OCI-LY1 (cell line): ENCODE results near the gene PCDHA5.
"Not testable (repeated sequence)": the region's sequence is repeated elsewhere in the genome, so short reads cannot be mapped to it uniquely, and the experiment has no call there.

ENCODE experiments used
- H2AFZ ChIP-seq: fragments of 200-600 bp; sonication (generic), shearing (Covaris generic); 2 replicates; pipeline ENCODE4 v1.6.0; 2014; ENCODE audit warnings: antibody characterized with exemption, mild to moderate bottlenecking, low read length
- H3F3A ChIP-seq: fragments of 200-600 bp; sonication (generic), shearing (Covaris generic); 2 replicates; pipeline ENCODE4 v1.6.0; 2014; ENCODE audit warnings: mild to moderate bottlenecking, antibody characterized with exemption, low read length, moderate library complexity; ENCODE audit not compliant: insufficient read depth
- H3K27ac ChIP-seq: fragments of 200-600 bp; sonication (generic); 2 replicates; pipeline ENCODE4 v1.5.1; 2014; ENCODE audit warnings: low read length, mixed run types, mild to moderate bottlenecking, low read depth; ENCODE audit not compliant: poor library complexity, severe bottlenecking
- H3K27me3 ChIP-seq: fragments of 200-600 bp; sonication (generic); 2 replicates; pipeline ENCODE4 v1.6.0; 2014; ENCODE audit warnings: antibody characterized with exemption, mild to moderate bottlenecking, low read length, moderate library complexity; ENCODE audit not compliant: insufficient read depth
- H3K36me3 ChIP-seq: fragments of 200-600 bp; sonication (generic); 2 replicates; pipeline ENCODE4 v1.6.1; 2014; ENCODE audit warnings: mild to moderate bottlenecking, antibody characterized with exemption, low read length, moderate library complexity, mixed read lengths; ENCODE audit not compliant: insufficient read depth
- H3K4me1 ChIP-seq: fragments of 200-600 bp; sonication (generic); 2 replicates; pipeline ENCODE4 v1.5.1; 2014; ENCODE audit warnings: mild to moderate bottlenecking, low read length, moderate library complexity; ENCODE audit not compliant: insufficient read depth, severe bottlenecking
- H3K4me2 ChIP-seq: fragments of 200-600 bp; sonication (generic), shearing (Covaris generic); 2 replicates; pipeline ENCODE4 v1.6.1; 2014; ENCODE audit warnings: low read length
- H3K4me3 ChIP-seq: fragments of 200-600 bp; sonication (generic); 2 replicates; pipeline ENCODE4 v1.5.1; 2014; ENCODE audit warnings: low read length, low read depth, mild to moderate bottlenecking, mixed read lengths; ENCODE audit not compliant: poor library complexity, severe bottlenecking
- H3K79me2 ChIP-seq: fragments of 200-600 bp; shearing (Covaris generic); 2 replicates; pipeline ENCODE4 v1.6.1; 2016; ENCODE audit warnings: mixed run types, low read length, mixed read lengths; ENCODE audit not compliant: insufficient read depth
- H3K9ac ChIP-seq: fragments of 200-600 bp; sonication (generic), shearing (Covaris generic); 2 replicates; pipeline ENCODE4 v1.6.1; 2014; ENCODE audit warnings: mild to moderate bottlenecking, low read length, mixed read lengths
- H3K9me2 ChIP-seq: fragments of 200-600 bp; sonication (generic), shearing (Covaris generic); 2 replicates; pipeline ENCODE4 v1.6.1; 2014; ENCODE audit warnings: low read depth, mild to moderate bottlenecking, low read length, mixed read lengths
- H3K9me3 ChIP-seq: fragments of 200-600 bp; shearing (Covaris generic); 2 replicates; pipeline ENCODE4 v1.6.1; 2014; ENCODE audit warnings: low read length, mixed read lengths
- H4K20me1 ChIP-seq: fragments of 200-600 bp; sonication (generic), shearing (Covaris generic); 2 replicates; pipeline ENCODE4 v1.6.0; 2016; ENCODE audit warnings: mild to moderate bottlenecking, low read length; ENCODE audit not compliant: insufficient read depth
- EZH2 ChIP-seq: fragments of 200-600 bp; sonication (generic), shearing (Covaris generic); IDR thresholded peaks from 2 replicates; pipeline ENCODE4 v1.8.0; 2017; ENCODE audit warnings: borderline replicate concordance, mixed run types, mild to moderate bottlenecking, antibody characterized with exemption, low read length, moderate library complexity, mixed read lengths
- TF ChIP-seq, protein P1 (sequence below): fragments of 200-600 bp; sonication (generic), shearing (Covaris generic); IDR thresholded peaks from 2 replicates; pipeline ENCODE4 v1.5.1; 2017; ENCODE audit warnings: mild to moderate bottlenecking, antibody characterized with exemption, low read length, moderate library complexity, mixed read lengths

Gene PCDHA5

DNA sequence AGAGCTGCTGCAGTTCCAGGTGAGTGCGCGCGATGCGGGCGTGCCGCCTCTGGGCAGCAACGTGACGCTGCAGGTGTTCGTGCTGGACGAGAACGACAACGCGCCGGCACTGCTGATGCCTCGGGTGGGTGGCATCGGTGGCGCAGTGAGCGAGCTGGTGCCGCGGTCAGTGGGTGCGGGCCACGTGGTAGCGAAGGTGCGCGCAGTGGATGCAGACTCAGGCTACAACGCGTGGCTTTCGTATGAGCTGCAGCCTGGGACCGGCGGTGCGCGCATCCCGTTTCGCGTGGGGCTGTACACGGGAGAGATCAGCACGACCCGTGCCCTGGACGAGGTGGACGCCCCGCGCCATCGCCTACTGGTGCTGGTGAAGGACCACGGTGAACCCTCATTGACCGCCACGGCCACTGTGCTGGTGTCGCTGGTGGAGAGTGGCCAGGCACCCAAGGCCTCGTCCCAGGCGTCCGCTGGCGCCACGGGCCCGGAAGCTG, 18.6 kb upstream of the PCDHA5 start:
- H3K4me2 ChIP-seq = no peak overlapping the region
- H3K4me1 ChIP-seq = no peaks in the 10 kb centered on the region
- H2AFZ ChIP-seq = no peak overlapping the region
- no peak for TF ChIP-seq EZH2
- TF ChIP-seq, protein P1, sequence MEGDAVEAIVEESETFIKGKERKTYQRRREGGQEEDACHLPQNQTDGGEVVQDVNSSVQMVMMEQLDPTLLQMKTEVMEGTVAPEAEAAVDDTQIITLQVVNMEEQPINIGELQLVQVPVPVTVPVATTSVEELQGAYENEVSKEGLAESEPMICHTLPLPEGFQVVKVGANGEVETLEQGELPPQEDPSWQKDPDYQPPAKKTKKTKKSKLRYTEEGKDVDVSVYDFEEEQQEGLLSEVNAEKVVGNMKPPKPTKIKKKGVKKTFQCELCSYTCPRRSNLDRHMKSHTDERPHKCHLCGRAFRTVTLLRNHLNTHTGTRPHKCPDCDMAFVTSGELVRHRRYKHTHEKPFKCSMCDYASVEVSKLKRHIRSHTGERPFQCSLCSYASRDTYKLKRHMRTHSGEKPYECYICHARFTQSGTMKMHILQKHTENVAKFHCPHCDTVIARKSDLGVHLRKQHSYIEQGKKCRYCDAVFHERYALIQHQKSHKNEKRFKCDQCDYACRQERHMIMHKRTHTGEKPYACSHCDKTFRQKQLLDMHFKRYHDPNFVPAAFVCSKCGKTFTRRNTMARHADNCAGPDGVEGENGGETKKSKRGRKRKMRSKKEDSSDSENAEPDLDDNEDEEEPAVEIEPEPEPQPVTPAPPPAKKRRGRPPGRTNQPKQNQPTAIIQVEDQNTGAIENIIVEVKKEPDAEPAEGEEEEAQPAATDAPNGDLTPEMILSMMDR = no peak
- H3K27ac ChIP-seq = no peak overlapping the region
- H3K27me3 ChIP-seq = no peaks in the 10 kb centered on the region
- no peaks in the 10 kb centered on the region for H3K36me3 ChIP-seq
- H3K9me2 ChIP-seq = no peaks in the 10 kb centered on the region
- no peaks in the 10 kb centered on the region for H4K20me1 ChIP-seq
- no peaks in the 10 kb centered on the region for H3K9me3 ChIP-seq
- H3K79me2 ChIP-seq = no peaks in the 10 kb centered on the region
- no peak overlapping the region for H3K4me3 ChIP-seq
- H3K9ac ChIP-seq = no peak overlapping the region
- H3F3A ChIP-seq = no peaks in the 10 kb centered on the region

DNA sequence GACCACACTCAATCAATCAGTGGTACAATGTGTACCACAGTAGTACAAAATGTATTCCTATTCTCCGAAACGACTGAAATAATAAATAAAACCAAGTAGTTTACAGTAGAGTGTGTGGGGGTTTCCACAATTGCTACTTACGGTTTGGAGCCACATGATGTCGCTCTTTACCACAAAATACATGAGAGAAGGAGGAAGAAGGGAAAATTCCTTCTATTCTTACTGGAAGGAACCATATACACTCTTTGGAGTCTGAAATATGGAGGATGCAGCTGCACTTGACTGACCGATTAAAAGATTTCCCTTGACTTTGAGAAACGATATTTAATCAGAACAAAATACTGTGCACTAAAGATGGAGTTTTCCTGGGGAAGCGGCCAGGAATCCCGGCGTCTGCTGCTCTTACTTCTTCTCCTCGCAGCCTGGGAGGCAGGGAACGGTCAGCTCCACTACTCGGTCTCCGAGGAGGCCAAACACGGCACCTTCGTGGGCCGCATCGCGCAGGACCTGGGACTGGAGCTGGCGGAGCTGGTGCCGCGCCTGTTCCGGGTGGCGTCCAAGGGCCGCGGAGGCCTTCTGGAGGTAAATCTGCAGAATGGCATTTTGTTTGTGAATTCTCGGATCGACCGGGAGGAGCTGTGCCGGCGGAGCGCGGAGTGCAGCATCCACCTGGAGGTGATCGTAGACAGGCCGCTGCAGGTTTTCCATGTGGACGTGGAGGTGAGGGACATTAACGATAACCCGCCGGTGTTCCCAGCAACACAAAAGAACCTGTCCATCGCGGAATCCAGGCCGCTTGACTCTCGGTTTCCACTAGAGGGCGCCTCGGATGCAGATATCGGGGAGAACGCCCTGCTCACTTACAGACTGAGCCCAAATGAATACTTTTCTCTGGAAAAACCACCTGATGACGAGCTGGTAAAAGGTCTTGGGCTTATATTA, 14.3 kb upstream of the PCDHA5 start, which contains the start of gene PCDHA4:
Gene PCDHA4, plus strand, starts transcription at position 235 of the 942 bp plus-strand sequence.
- Histone ChIP-seq H3K9ac (no peak within 1 kb of the TSS), H3K9me3 (no peaks in the 10 kb centered on the region), H3K79me2 (no peaks in the 10 kb centered on the region), H4K20me1 (no peaks in the 10 kb centered on the region), H3K36me3 (no peaks in the 10 kb centered on the region), H3K9me2 (no peaks in the 10 kb centered on the region), H3F3A (no peaks in the 10 kb centered on the region), H2AFZ (no peak within 1 kb of the TSS), H3K4me2 (no peak within 1 kb of the TSS), H3K27me3 (no peaks in the 10 kb centered on the region), H3K4me3 (no peak within 1 kb of the TSS), H3K27ac (no peak within 1 kb of the TSS), H3K4me1 (no peaks in the 10 kb centered on the region)
- TF ChIP-seq, protein P1 = peak; percentile 27; the same call in 1 of the 2 replicates
- TF ChIP-seq EZH2 = no peak

DNA sequence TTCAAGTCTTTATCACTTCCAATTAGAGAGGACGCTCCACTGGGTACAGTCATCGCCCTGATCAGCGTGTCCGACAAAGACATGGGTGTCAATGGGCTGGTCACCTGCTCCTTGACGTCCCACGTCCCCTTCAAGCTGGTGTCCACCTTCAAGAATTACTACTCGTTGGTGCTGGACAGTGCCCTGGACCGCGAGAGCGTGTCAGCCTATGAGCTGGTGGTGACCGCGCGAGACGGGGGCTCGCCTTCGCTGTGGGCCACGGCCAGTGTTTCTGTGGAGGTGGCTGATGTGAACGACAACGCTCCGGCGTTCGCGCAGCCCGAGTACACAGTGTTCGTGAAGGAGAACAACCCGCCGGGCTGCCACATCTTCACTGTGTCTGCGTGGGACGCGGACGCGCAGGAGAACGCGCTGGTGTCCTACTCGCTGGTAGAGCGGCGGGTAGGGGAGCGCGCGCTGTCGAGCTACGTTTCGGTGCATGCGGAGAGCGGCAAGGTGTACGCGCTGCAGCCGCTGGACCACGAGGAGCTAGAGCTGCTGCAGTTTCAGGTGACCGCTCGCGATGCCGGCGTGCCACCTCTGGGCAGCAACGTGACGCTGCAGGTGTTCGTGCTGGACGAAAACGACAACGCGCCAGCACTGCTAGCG, 13.0 kb upstream of the PCDHA5 start:
- not testable (repeated sequence) for H2AFZ ChIP-seq, H3K27ac ChIP-seq, H3K9me2 ChIP-seq, H4K20me1 ChIP-seq, H3K79me2 ChIP-seq, H3K36me3 ChIP-seq, H3K9ac ChIP-seq, H3K27me3 ChIP-seq, H3K4me3 ChIP-seq, H3K4me2 ChIP-seq, H3K4me1 ChIP-seq, H3K9me3 ChIP-seq, H3F3A ChIP-seq
